GM19438 (cell line): ENCODE results near the gene ANKS1A.

ENCODE experiments used
- ATAC-seq: cut with Tn5 transposase; IDR thresholded peaks from one replicate; pipeline ENCODE4 v1.9.1; 2021; ENCODE audit warnings: low read depth; ENCODE audit not compliant: unreplicated experiment

The ANKS1A gene

GRCh38 chr6:35078896-35079295 is 189.8 kb downstream of the ANKS1A start:
- ATAC-seq = no peak

- no peak for ATAC-seq
Observed at GRCh38 chr6:35079311-35080000, 190.4 kb downstream of the ANKS1A start.

- no peak for ATAC-seq
Observed at GRCh38 chr6:35080016-35080680, 191.1 kb downstream of the ANKS1A start.

- no peak for ATAC-seq
Observed at GRCh38 chr6:35080821-35081425, 191.9 kb downstream of the ANKS1A start.

GRCh38 chr6:35081426-35081851 is 192.4 kb downstream of the ANKS1A start:
- no peak for ATAC-seq

GRCh38 chr6:35082046-35082732 is 193.1 kb downstream of the ANKS1A start:
- no peak for ATAC-seq

GRCh38 chr6:35082733-35083403 is 193.8 kb downstream of the ANKS1A start:
- ATAC-seq = no peak

- ATAC-seq = no peak
Observed at GRCh38 chr6:35083507-35083906, 194.5 kb downstream of the ANKS1A start.

GRCh38 chr6:35084041-35084491 is 195.0 kb downstream of the ANKS1A start:
- no peak for ATAC-seq

- ATAC-seq = no peak
Observed at GRCh38 chr6:35084511-35085203, 195.6 kb downstream of the ANKS1A start.

- ATAC-seq = no peak
Observed at GRCh38 chr6:35085359-35086281, 196.6 kb downstream of the ANKS1A start.

GRCh38 chr6:35086282-35086632 is 197.2 kb downstream of the ANKS1A start:
- no peak for ATAC-seq

GRCh38 chr6:35086636-35087360 is 197.7 kb downstream of the ANKS1A start:
- no peak for ATAC-seq

- no peak for ATAC-seq
Observed at GRCh38 chr6:35087361-35088280, 198.6 kb downstream of the ANKS1A start.

- ATAC-seq = no peak
Observed at GRCh38 chr6:35088281-35089215, 199.5 kb downstream of the ANKS1A start.

- ATAC-seq = no peak
Observed at GRCh38 chr6:35089216-35089934, 200.3 kb downstream of the ANKS1A start.
